Measurements from ENCODE around the gene KRT40. TPM values are rescaled to one million over a fixed set of nuclear protein-coding genes. Genes with fewer than 3 reads are reported as not detected.

KRT40 gene
- total RNA-seq, 5 donors from 2014 or later (not counting 1 experiment from before 2014, with no cell fraction given), result not detected

- Mint-ChIP-seq H3K27me3 (peaks cover 3 to 28% of the 10 kb centered on the region in 2 donors), H3K9me3 (no peaks in the 10 kb centered on the region), H3K4me1 (peaks cover 0 to 7% (median 0%) of the 10 kb centered on the region in 3 donors), H3K36me3 (no peaks in the 10 kb centered on the region), H3K27ac (no peak overlapping the region), H3K4me3 (no peak overlapping the region)
- WGBS (ENCODE audit: insufficient coverage), result 81% methylated on average over 4 of the region's 4 CpGs
- H3K36me3 ChIP-seq (ENCODE audit: control insufficient read depth in 2 of 2, extremely low read depth in 1 of 2, insufficient read depth in 1 of 2, low read length in 1 of 2), result no peaks in the 10 kb centered on the region
- H3K9me3 ChIP-seq, result no peaks in the 10 kb centered on the region
- peaks cover 0 to 4% of the 10 kb centered on the region in 2 experiments for H3K27me3 ChIP-seq (replicated peaks in 1 of 2; ENCODE audit: control insufficient read depth in 2 of 2, extremely low read depth in 1 of 2, insufficient read depth in 2 of 2, low read length in 1 of 2)
- H3K4me3 ChIP-seq (ENCODE audit: control insufficient read depth in 1 of 2, extremely low read depth in 1 of 2, low read length in 1 of 2), result no peak overlapping the region
- no peaks in the 10 kb centered on the region for H3K4me1 ChIP-seq (ENCODE audit: control insufficient read depth in 1 of 2, extremely low read depth in 1 of 2, insufficient read depth in 2 of 2, low read length in 2 of 2)
- ChIA-PET CTCF (interaction anchor here in 1 of 2 donors (1.3 kb wide), 1 partner anchor 19 kb away, joined by 3 read pairs; no protein-coding TSS in a partner anchor), POLR2A (no interaction called here)
- DNase-seq (no peak), ATAC-seq (replicated peaks in 1 of 4) (no peak)
- no peak overlapping the region for H3K27ac ChIP-seq (ENCODE audit: low read length)
Measured at GRCh38 chr17:40962059-40962561, 22.0 kb downstream of the KRT40 start.

GRCh38 chr17:40961591-40961990 lies 22.5 kb downstream of the KRT40 start:
- CTCF ChIA-PET, result interaction anchor here in 1 of 2 donors (1.3 kb wide), 1 partner anchor 19 kb away, joined by 3 read pairs; no protein-coding TSS in a partner anchor
- no peak for ATAC-seq (replicated peaks in 1 of 4)
- H3K4me1 ChIP-seq (ENCODE audit: control insufficient read depth in 1 of 2, extremely low read depth in 1 of 2, insufficient read depth in 2 of 2, low read length in 2 of 2), result no peaks in the 10 kb centered on the region

DNA sequence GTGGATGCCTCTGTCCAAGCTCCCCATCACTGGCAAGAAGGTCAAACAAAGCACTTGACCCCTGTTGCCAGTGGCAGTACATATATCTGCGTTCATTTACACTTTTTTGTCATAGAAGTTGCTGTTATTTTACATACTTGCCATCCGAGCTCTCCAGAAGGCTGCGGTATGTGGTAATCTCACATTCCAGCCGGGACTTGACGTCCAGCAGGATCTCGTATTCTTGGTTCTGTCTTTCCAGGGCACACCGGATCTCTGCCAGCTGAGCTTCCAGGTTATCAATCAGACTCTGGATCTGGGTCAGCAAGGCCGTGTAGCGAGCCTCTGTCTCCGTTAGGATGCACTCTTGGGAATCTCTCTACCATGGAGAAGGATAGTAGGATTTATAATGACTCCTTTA lies 24.0 kb downstream of the KRT40 start:
- DNase-seq, result no peak
- CTCF ChIA-PET, result no interaction called here

More at GRCh38 chr17:40961591-40961990, 22.5 kb downstream of the KRT40 start:
- no peak overlapping the region for H3K27ac ChIP-seq (ENCODE audit: low read length)
- H3K36me3 Mint-ChIP-seq, result no peaks in the 10 kb centered on the region
- H3K4me3 Mint-ChIP-seq, result no peak overlapping the region
- H3K27me3 Mint-ChIP-seq, result peaks cover 3 to 29% of the 10 kb centered on the region in 2 donors
- no CpG with 5 or more reads among the region's 1 CpG for WGBS (ENCODE audit: insufficient coverage)
- H3K4me3 ChIP-seq (ENCODE audit: control insufficient read depth in 1 of 2, extremely low read depth in 1 of 2, low read length in 1 of 2), result no peak overlapping the region
- no peaks in the 10 kb centered on the region for H3K9me3 ChIP-seq
- no peak overlapping the region for H3K27ac Mint-ChIP-seq
- H3K9me3 Mint-ChIP-seq, result no peaks in the 10 kb centered on the region
- POLR2A ChIA-PET, result no interaction called here
- peaks cover 0 to 4% of the 10 kb centered on the region in 2 experiments for H3K27me3 ChIP-seq (replicated peaks in 1 of 2; ENCODE audit: control insufficient read depth in 2 of 2, extremely low read depth in 1 of 2, insufficient read depth in 2 of 2, low read length in 1 of 2)
- no peak for DNase-seq
- no peaks in the 10 kb centered on the region for H3K36me3 ChIP-seq (ENCODE audit: control insufficient read depth in 2 of 2, extremely low read depth in 1 of 2, insufficient read depth in 1 of 2, low read length in 1 of 2)
- peaks cover 0 to 7% (median 0%) of the 10 kb centered on the region in 3 donors for H3K4me1 Mint-ChIP-seq

DNA sequence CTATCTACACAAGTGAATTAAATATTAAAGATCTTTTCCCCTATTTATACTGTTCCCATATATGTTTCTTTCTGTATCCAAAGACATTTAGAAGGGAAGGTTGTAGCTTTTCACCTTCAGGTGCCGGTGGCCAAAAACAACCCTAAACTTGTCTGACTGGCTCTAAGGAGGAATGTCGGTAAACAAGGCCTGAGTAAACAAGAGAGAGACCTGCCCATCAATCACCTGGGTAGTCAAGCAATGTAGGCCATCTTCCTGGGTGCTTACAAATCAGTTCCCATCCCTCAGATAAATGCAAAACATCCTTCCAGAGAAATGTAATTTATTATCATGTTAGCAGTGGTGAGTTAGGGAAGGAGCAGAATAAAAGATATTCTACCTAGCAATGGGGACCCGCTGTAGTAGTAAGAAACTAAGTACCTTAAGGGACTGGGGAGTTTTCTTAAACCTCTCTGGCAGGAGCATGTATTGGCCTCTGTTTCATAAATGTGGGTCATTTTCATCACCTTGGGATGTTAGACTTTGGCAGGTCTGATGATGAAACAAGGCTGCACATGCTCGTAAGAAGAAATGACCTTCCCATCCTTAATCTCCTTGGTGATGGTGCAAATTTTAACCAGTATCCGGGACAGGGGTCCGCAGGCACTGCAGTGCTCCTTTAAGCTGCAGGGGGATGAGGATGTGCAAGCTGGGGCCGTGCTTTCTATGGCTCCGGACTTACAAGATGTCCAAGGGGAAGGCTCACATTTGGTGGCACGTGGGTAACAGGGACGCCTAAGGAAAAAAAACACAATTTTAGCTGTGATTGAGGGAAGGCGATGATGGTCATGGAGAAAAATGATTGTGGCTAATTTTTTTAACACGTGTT lies 25.8 kb downstream of the KRT40 start:
- Histone ChIP-seq H3K27ac (ENCODE audit: low read length) (no peak overlapping the region), H3K9me3 (no peaks in the 10 kb centered on the region), H3K4me3 (ENCODE audit: control insufficient read depth in 1 of 2, extremely low read depth in 1 of 2, low read length in 1 of 2) (no peak overlapping the region), H3K36me3 (ENCODE audit: control insufficient read depth in 2 of 2, extremely low read depth in 1 of 2, insufficient read depth in 1 of 2, low read length in 1 of 2) (no peaks in the 10 kb centered on the region), H3K4me1 (ENCODE audit: control insufficient read depth in 1 of 2, extremely low read depth in 1 of 2, insufficient read depth in 2 of 2, low read length in 2 of 2) (no peaks in the 10 kb centered on the region), H3K27me3 (replicated peaks in 1 of 2; ENCODE audit: control insufficient read depth in 2 of 2, extremely low read depth in 1 of 2, insufficient read depth in 2 of 2, low read length in 1 of 2) (peaks cover 0 to 4% of the 10 kb centered on the region in 2 experiments)
- Mint-ChIP-seq H3K27me3 (peaks cover 22 to 28% of the 10 kb centered on the region in 2 donors), H3K27ac (no peak overlapping the region), H3K36me3 (no peaks in the 10 kb centered on the region), H3K4me1 (peaks cover 0 to 2% (median 0%) of the 10 kb centered on the region in 3 donors), H3K9me3 (no peaks in the 10 kb centered on the region), H3K4me3 (no peak overlapping the region)
- ATAC-seq (replicated peaks in 1 of 4) (no peak), DNase-seq (no peak)
- ChIA-PET POLR2A (no interaction called here), CTCF (interaction anchor here (0.7 to 0.9 kb wide), 2 partner anchors 12 to 690 kb away, joined by 3 read pairs; no protein-coding TSS in a partner anchor)
- WGBS (ENCODE audit: insufficient coverage), result 85% methylated on average over 4 of the region's 12 CpGs

More for the DNA sequence above, 24.0 kb downstream of the KRT40 start:
- 91% methylated on average over 6 of the region's 10 CpGs for whole genome bisulfite sequencing (ENCODE audit: insufficient coverage)
- no peak overlapping the region for H3K4me3 Mint-ChIP-seq
- no peaks in the 10 kb centered on the region for H3K9me3 Mint-ChIP-seq
- H3K27ac Mint-ChIP-seq, result no peak overlapping the region
- H3K36me3 Mint-ChIP-seq, result no peaks in the 10 kb centered on the region
- POLR2A ChIA-PET, result no interaction called here
- H3K9me3 ChIP-seq, result no peaks in the 10 kb centered on the region
- H3K27me3 Mint-ChIP-seq, result peaks cover 9 to 29% of the 10 kb centered on the region in 2 donors
- H3K4me3 ChIP-seq (ENCODE audit: control insufficient read depth in 1 of 2, extremely low read depth in 1 of 2, low read length in 1 of 2), result no peak overlapping the region
- peaks cover 0 to 7% (median 0%) of the 10 kb centered on the region in 3 donors for H3K4me1 Mint-ChIP-seq
- H3K27me3 ChIP-seq (replicated peaks in 1 of 2; ENCODE audit: control insufficient read depth in 2 of 2, extremely low read depth in 1 of 2, insufficient read depth in 2 of 2, low read length in 1 of 2), result peaks cover 0 to 4% of the 10 kb centered on the region in 2 experiments
- no peaks in the 10 kb centered on the region for H3K36me3 ChIP-seq (ENCODE audit: control insufficient read depth in 2 of 2, extremely low read depth in 1 of 2, insufficient read depth in 1 of 2, low read length in 1 of 2)
- no peak overlapping the region for H3K27ac ChIP-seq (ENCODE audit: low read length)
- no peak for ATAC-seq (replicated peaks in 1 of 4)
- no peaks in the 10 kb centered on the region for H3K4me1 ChIP-seq (ENCODE audit: control insufficient read depth in 1 of 2, extremely low read depth in 1 of 2, insufficient read depth in 2 of 2, low read length in 2 of 2)

GRCh38 chr17:40956401-40957254 lies 27.5 kb downstream of the KRT40 start:
- no peaks in the 10 kb centered on the region for H3K4me1 ChIP-seq (ENCODE audit: control insufficient read depth in 1 of 2, extremely low read depth in 1 of 2, insufficient read depth in 2 of 2, low read length in 2 of 2)
- no peak overlapping the region for H3K27ac ChIP-seq (ENCODE audit: low read length)
- WGBS (ENCODE audit: insufficient coverage), result 67% methylated on average over 3 of the region's 8 CpGs
- peaks cover 34 to 35% of the 10 kb centered on the region in 2 donors for H3K27me3 Mint-ChIP-seq
- ChIA-PET CTCF (no interaction called here), POLR2A (no interaction called here)
- no peak overlapping the region for H3K4me3 Mint-ChIP-seq
- H3K4me1 Mint-ChIP-seq, result peaks cover 0 to 2% (median 0%) of the 10 kb centered on the region in 3 donors
- peaks cover 3 to 4% of the 10 kb centered on the region in 2 experiments for H3K27me3 ChIP-seq (replicated peaks in 1 of 2; ENCODE audit: control insufficient read depth in 2 of 2, extremely low read depth in 1 of 2, insufficient read depth in 2 of 2, low read length in 1 of 2)
- H3K9me3 ChIP-seq, result no peaks in the 10 kb centered on the region
- H3K4me3 ChIP-seq (ENCODE audit: control insufficient read depth in 1 of 2, extremely low read depth in 1 of 2, low read length in 1 of 2), result no peak overlapping the region
- no peaks in the 10 kb centered on the region for H3K36me3 ChIP-seq (ENCODE audit: control insufficient read depth in 2 of 2, extremely low read depth in 1 of 2, insufficient read depth in 1 of 2, low read length in 1 of 2)
- no peak overlapping the region for H3K27ac Mint-ChIP-seq
- ATAC-seq (replicated peaks in 1 of 4) (no peak), DNase-seq (no peak)
- H3K36me3 Mint-ChIP-seq, result no peaks in the 10 kb centered on the region
- no peaks in the 10 kb centered on the region for H3K9me3 Mint-ChIP-seq

GRCh38 chr17:40953881-40954280 lies 30.2 kb downstream of the KRT40 start:
- Mint-ChIP-seq H3K36me3 (no peaks in the 10 kb centered on the region), H3K27me3 (peaks cover 37 to 54% of the 10 kb centered on the region in 2 donors), H3K4me3 (no peak overlapping the region), H3K4me1 (peaks cover 0 to 1% (median 0%) of the 10 kb centered on the region in 3 donors), H3K9me3 (no peaks in the 10 kb centered on the region), H3K27ac (no peak overlapping the region)
- Histone ChIP-seq H3K4me3 (ENCODE audit: control insufficient read depth in 1 of 2, extremely low read depth in 1 of 2, low read length in 1 of 2) (no peak overlapping the region), H3K27ac (ENCODE audit: low read length) (no peak overlapping the region), H3K4me1 (ENCODE audit: control insufficient read depth in 1 of 2, extremely low read depth in 1 of 2, insufficient read depth in 2 of 2, low read length in 2 of 2) (no peaks in the 10 kb centered on the region), H3K27me3 (replicated peaks in 1 of 2; ENCODE audit: control insufficient read depth in 2 of 2, extremely low read depth in 1 of 2, insufficient read depth in 2 of 2, low read length in 1 of 2) (peaks cover 6 to 8% of the 10 kb centered on the region in 2 experiments), H3K9me3 (no peaks in the 10 kb centered on the region), H3K36me3 (ENCODE audit: control insufficient read depth in 2 of 2, extremely low read depth in 1 of 2, insufficient read depth in 1 of 2, low read length in 1 of 2) (no peaks in the 10 kb centered on the region)
- ATAC-seq (replicated peaks in 1 of 4) (no peak), DNase-seq (no peak)
- CTCF ChIA-PET, result no interaction called here
- POLR2A ChIA-PET, result no interaction called here
- WGBS (ENCODE audit: insufficient coverage), result 88% methylated on average over 1 of the region's 2 CpGs

Measured in T-cell (primary cell).